22Rv1 (cell line): ENCODE data around the gene LHPP.

Source experiments
- CTCF ChIP-seq: fragments of 450-650 bp; IDR thresholded peaks from 2 replicates; pipeline ENCODE4 v1.5.1; 2017; ENCODE audit warnings: mild to moderate bottlenecking
- ZFX ChIP-seq: fragments of 450-650 bp; IDR thresholded peaks from 2 replicates; pipeline ENCODE4 v1.6.1; 2017; ENCODE audit warnings: antibody characterized with exemption, borderline replicate concordance

GRCh38 chr10:124565565-124566221 is 104.1 kb downstream of the LHPP start:
- TF ChIP-seq CTCF (peak; percentile 51), ZFX (no peak)
